CD14-positive monocyte (primary cell): ENCODE data around the gene IQGAP2. TPM values are rescaled to one million over a fixed set of nuclear protein-coding genes. Genes with fewer than 3 reads are reported as not detected.

ENCODE experiments used
- DNase-seq, 3 donors: peaks; one replicate each; pipeline ENCODE4 v3.0.0-alpha.2; 2011 to 2022
- H2AFZ ChIP-seq: 2 replicates; pipeline ENCODE4 v1.6.0; 2012; ENCODE audit warnings: mild to moderate bottlenecking, low read depth, low read length, inconsistent platforms; ENCODE audit not compliant: insufficient read depth, poor library complexity, severe bottlenecking
- H3K27ac ChIP-seq, 2 donors: 1 replicate in 1 of 2; 2 replicates in 1 of 2; pipeline ENCODE4 v1.5.1; 2012 to 2013; ENCODE audit warnings: low read length in 2 of 2, control low read depth in 1 of 2, inconsistent platforms in 1 of 2, low read depth in 1 of 2, mild to moderate bottlenecking in 1 of 2
- H3K27me3 ChIP-seq, 2 donors: one replicate each; pipeline versions ENCODE4 v1.6.0 to v1.6.1; 2011 to 2013; ENCODE audit warnings: low read length in 2 of 2; ENCODE audit not compliant: control insufficient read depth in 2 of 2, insufficient read depth in 2 of 2
- H3K36me3 ChIP-seq, 2 donors: replicated peaks in 1 of 2; 1 replicate in 1 of 2; 2 replicates in 1 of 2; pipeline versions ENCODE4 v1.5.1 to v1.6.1; 2012 to 2013; ENCODE audit warnings: low read length in 2 of 2, control low read depth in 1 of 2, inconsistent platforms in 1 of 2, mild to moderate bottlenecking in 1 of 2; ENCODE audit not compliant: insufficient read depth in 2 of 2, control insufficient read depth in 1 of 2
- H3K4me1 ChIP-seq, 2 donors: 1 replicate in 1 of 2; 2 replicates in 1 of 2; pipeline versions ENCODE4 v1.5.1 to v1.6.1; 2012 to 2013; ENCODE audit warnings: low read length in 2 of 2, control low read depth in 1 of 2, inconsistent platforms in 1 of 2, mild to moderate bottlenecking in 1 of 2, moderate library complexity in 1 of 2; ENCODE audit not compliant: insufficient read depth in 2 of 2, control insufficient read depth in 1 of 2
- H3K4me2 ChIP-seq: replicated peaks from 2 replicates; pipeline ENCODE3; 2012; ENCODE audit warnings: low read length, moderate library complexity, mild to moderate bottlenecking; ENCODE audit not compliant: poor library complexity, severe bottlenecking; ENCODE audit errors: extremely low read depth
- H3K4me3 ChIP-seq, 3 experiments: fragments of 200-600 bp in 1 of 3; sonication (generic) in 1 of 3; replicated peaks in 1 of 3; 1 replicate in 2 of 3; 2 replicates in 1 of 3; pipeline ENCODE4 v1.5.1; 2011 to 2013; ENCODE audit warnings: low read length in 3 of 3, mild to moderate bottlenecking in 3 of 3, control low read depth in 2 of 3, low read depth in 2 of 3, inconsistent platforms in 1 of 3, moderate library complexity in 1 of 3
- H3K79me2 ChIP-seq: 2 replicates; pipeline ENCODE4 v1.6.0; 2012; ENCODE audit warnings: mild to moderate bottlenecking, control low read depth, inconsistent platforms, low read length, moderate library complexity; ENCODE audit not compliant: insufficient read depth
- H3K9ac ChIP-seq: 2 replicates; pipeline ENCODE4 v1.6.0; 2017; ENCODE audit warnings: low read length, mild to moderate bottlenecking; ENCODE audit not compliant: insufficient read depth, poor library complexity, severe bottlenecking
- H3K9me3 ChIP-seq, 2 donors: replicated peaks in 1 of 2; 1 replicate in 1 of 2; 2 replicates in 1 of 2; pipeline versions ENCODE4 v1.5.1 to v1.6.1; 2012 to 2013; ENCODE audit warnings: low read length in 2 of 2, control low read depth in 1 of 2; ENCODE audit not compliant: control insufficient read depth in 1 of 2, insufficient read depth in 1 of 2
- H4K20me1 ChIP-seq: 2 replicates; pipeline ENCODE4 v1.6.0; 2012; ENCODE audit warnings: mild to moderate bottlenecking, low read length, control low read depth, moderate library complexity; ENCODE audit not compliant: insufficient read depth
- H3K27ac Mint-ChIP-seq, 7 donors: one replicate each; pipeline ENCODE4 v1.8.0; 2020; ENCODE audit warnings: mild to moderate bottlenecking in 7 of 7, mixed read lengths in 7 of 7, moderate library complexity in 6 of 7, inconsistent platforms in 2 of 7
- H3K27me3 Mint-ChIP-seq, 3 donors: one replicate each; pipeline ENCODE4 v1.8.0; 2021 to 2022; ENCODE audit warnings: low read depth in 3 of 3, mild to moderate bottlenecking in 3 of 3, mixed read lengths in 3 of 3, moderate library complexity in 3 of 3, inconsistent platforms in 1 of 3
- H3K36me3 Mint-ChIP-seq, 2 donors: one replicate each; pipeline ENCODE4 v1.8.0; 2020; ENCODE audit warnings: mixed read lengths in 2 of 2, inconsistent platforms in 1 of 2, mild to moderate bottlenecking in 1 of 2
- H3K4me1 Mint-ChIP-seq: one replicate; pipeline ENCODE4 v1.8.0; 2020; ENCODE audit warnings: mild to moderate bottlenecking, mixed read lengths
- H3K4me3 Mint-ChIP-seq, 2 donors: one replicate each; pipeline ENCODE4 v1.8.0; 2020; ENCODE audit warnings: mild to moderate bottlenecking in 2 of 2, mixed read lengths in 2 of 2, moderate library complexity in 1 of 2
- H3K9me3 Mint-ChIP-seq, 7 donors: one replicate each; pipeline ENCODE4 v1.8.0; 2020 to 2022; ENCODE audit warnings: mixed read lengths in 7 of 7, mild to moderate bottlenecking in 6 of 7, moderate library complexity in 6 of 7, inconsistent platforms in 2 of 7
- WGBS: methylation state at CpG from one replicate; pipeline ENCODE4 v1.1.5; 2013; ENCODE audit warnings: missing lambda C conversion rate; ENCODE audit not compliant: insufficient coverage; 5-methylcytosine and 5-hydroxymethylcytosine counted together
- intact Hi-C, 2 donors: fragments of 100-400 bp; cut with micrococcal nuclease; formaldehyde crosslinking; loops; one replicate each; pipeline versions ENCODE4 v1.15.0 to v1.15.1; 2023
- polyA plus RNA-seq, 3 donors: library from polyadenylated mRNA; depleted of rRNA in 1 of 3; unstranded in 2 of 3; stranded (reverse) in 1 of 3; fragments of 300-500 nt in 2 of 3; fragments of >200 nt in 1 of 3; fragmentation: Illumina TruSeq in 2 of 3; gene quantifications; 1 replicate in 2 of 3; 2 replicates in 1 of 3; pipeline ENCODE4 v1.2.3, GENCODE V29; 2012 to 2021
- TF ChIP-seq, protein P1 (sequence below): fragments of 200-600 bp; IDR thresholded peaks from one replicate; pipeline ENCODE4 v1.8.0; 2022; ENCODE audit warnings: antibody characterized with exemption, mild to moderate bottlenecking

IQGAP2 gene
- polyA plus RNA-seq, 3 donors, result 21.4 to 50.9 (median 35.4) TPM

DNA sequence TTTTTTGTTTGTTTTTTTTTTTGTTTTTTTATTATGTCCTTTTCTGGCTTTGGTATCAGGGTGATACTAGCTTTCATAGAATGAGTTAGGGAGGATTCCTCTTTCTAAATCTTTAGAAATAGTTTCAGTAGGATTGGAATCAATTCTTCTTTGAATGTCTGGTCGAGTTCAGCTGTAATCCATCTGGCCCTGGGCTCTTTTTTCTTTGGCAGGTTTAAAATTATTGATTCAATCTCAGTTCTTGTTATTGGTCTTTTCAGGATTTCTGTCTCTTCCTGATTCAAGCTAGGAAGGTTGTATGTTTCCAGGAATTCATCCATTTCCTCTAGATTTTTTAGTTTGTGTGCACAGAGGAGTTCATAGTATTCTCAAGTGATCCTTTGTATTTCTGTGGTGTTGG is 34.9 kb downstream of the IQGAP2 start:
- no peaks in the 10 kb centered on the region for H3K27me3 Mint-ChIP-seq
- Histone ChIP-seq H2AFZ (no peak overlapping the region), H4K20me1 (peaks cover 96% of the 10 kb centered on the region), H3K4me1 (no peaks in the 10 kb centered on the region), H3K27me3 (no peaks in the 10 kb centered on the region), H3K79me2 (peaks cover 97% of the 10 kb centered on the region), H3K9ac (no peak overlapping the region), H3K9me3 (peaks cover 0 to 6% of the 10 kb centered on the region in 2 donors), H3K4me2 (no peak overlapping the region), H3K4me3 (no peak overlapping the region), H3K36me3 (peaks cover 5 to 16% of the 10 kb centered on the region in 2 donors), H3K27ac (no peak overlapping the region)
- intact Hi-C loops, result no loop called here
- H3K4me3 Mint-ChIP-seq, result no peak overlapping the region
- WGBS, result 100% methylated on average over 1 of the region's 1 CpG
- H3K36me3 Mint-ChIP-seq, result peaks cover 13 to 17% of the 10 kb centered on the region in 2 donors
- H3K4me1 Mint-ChIP-seq, result peaks cover 7% of the 10 kb centered on the region
- peaks cover 3 to 16% (median 8%) of the 10 kb centered on the region in 7 donors for H3K9me3 Mint-ChIP-seq
- DNase-seq, result no peak
- H3K27ac Mint-ChIP-seq, result peak overlapping the region in 1 of 7 donors; percentile 60
- TF ChIP-seq, protein P1, sequence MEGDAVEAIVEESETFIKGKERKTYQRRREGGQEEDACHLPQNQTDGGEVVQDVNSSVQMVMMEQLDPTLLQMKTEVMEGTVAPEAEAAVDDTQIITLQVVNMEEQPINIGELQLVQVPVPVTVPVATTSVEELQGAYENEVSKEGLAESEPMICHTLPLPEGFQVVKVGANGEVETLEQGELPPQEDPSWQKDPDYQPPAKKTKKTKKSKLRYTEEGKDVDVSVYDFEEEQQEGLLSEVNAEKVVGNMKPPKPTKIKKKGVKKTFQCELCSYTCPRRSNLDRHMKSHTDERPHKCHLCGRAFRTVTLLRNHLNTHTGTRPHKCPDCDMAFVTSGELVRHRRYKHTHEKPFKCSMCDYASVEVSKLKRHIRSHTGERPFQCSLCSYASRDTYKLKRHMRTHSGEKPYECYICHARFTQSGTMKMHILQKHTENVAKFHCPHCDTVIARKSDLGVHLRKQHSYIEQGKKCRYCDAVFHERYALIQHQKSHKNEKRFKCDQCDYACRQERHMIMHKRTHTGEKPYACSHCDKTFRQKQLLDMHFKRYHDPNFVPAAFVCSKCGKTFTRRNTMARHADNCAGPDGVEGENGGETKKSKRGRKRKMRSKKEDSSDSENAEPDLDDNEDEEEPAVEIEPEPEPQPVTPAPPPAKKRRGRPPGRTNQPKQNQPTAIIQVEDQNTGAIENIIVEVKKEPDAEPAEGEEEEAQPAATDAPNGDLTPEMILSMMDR, result no peak

DNA sequence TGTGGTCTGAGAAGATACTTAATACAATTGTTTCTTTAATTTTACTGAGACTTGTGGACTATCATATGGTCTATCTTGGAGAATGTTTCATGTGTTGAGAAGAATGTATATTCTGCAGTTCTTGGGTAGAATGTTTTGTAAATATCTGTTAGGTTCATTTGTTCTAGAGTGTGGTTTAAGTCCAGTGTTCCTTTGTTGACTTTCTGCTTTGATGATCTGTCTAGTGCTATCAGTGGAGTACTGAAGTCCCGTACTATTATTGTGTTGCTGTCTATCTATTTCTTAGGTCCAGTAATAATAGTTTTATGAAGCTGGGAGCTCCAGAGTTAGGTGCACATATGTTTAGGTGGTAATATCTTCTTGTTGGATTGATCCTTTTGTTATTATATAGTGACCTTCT is 36.1 kb downstream of the IQGAP2 start:
- no peak overlapping the region for H3K4me3 ChIP-seq
- 100% methylated on average over 1 of the region's 1 CpG for WGBS
- TF ChIP-seq, protein P1, result no peak
- no peak overlapping the region for H2AFZ ChIP-seq
- no peak overlapping the region for H3K27ac Mint-ChIP-seq
- peaks cover 7 to 16% of the 10 kb centered on the region in 2 donors for H3K36me3 ChIP-seq
- peaks cover 95% of the 10 kb centered on the region for H4K20me1 ChIP-seq
- H3K27me3 Mint-ChIP-seq, result no peaks in the 10 kb centered on the region
- peaks cover 7% of the 10 kb centered on the region for H3K4me1 Mint-ChIP-seq
- no peak overlapping the region for H3K4me2 ChIP-seq
- H3K9me3 ChIP-seq, result peaks cover 0 to 6% of the 10 kb centered on the region in 2 donors
- peaks cover 96% of the 10 kb centered on the region for H3K79me2 ChIP-seq
- no peak for DNase-seq
- H3K9me3 Mint-ChIP-seq, result peaks cover 3 to 16% (median 8%) of the 10 kb centered on the region in 7 donors
- H3K27ac ChIP-seq, result no peak overlapping the region
- intact Hi-C loops, result no loop called here
- peaks cover 15 to 17% of the 10 kb centered on the region in 2 donors for H3K36me3 Mint-ChIP-seq
- no peak overlapping the region for H3K4me3 Mint-ChIP-seq
- H3K9ac ChIP-seq, result no peak overlapping the region
- no peaks in the 10 kb centered on the region for H3K4me1 ChIP-seq
- H3K27me3 ChIP-seq, result no peaks in the 10 kb centered on the region
